Measurements from ENCODE around the gene IL4I1.

IL4I1 gene

GRCh38 chr19:49924004-49924880 lies 27.6 kb upstream of the IL4I1 start:
- DNase-seq (ENCODE audit: low spot score), result no peak

GRCh38 chr19:49923055-49924003 lies 26.6 kb upstream of the IL4I1 start:
- no peak for DNase-seq (ENCODE audit: low spot score)

GRCh38 chr19:49921871-49922795 lies 25.4 kb upstream of the IL4I1 start:
- DNase-seq (ENCODE audit: low spot score), result peak; percentile 80

- no peak for DNase-seq (ENCODE audit: low spot score)
Measured at GRCh38 chr19:49920624-49921363, 24.1 kb upstream of the IL4I1 start.

GRCh38 chr19:49918089-49918488 lies 21.4 kb upstream of the IL4I1 start:
- DNase-seq (ENCODE audit: low spot score), result no peak

- no peak for DNase-seq (ENCODE audit: low spot score)
Measured at GRCh38 chr19:49916839-49917733, 20.4 kb upstream of the IL4I1 start.

- no peak for DNase-seq (ENCODE audit: low spot score)
Measured at GRCh38 chr19:49915271-49915670, 18.6 kb upstream of the IL4I1 start.

- DNase-seq (ENCODE audit: low spot score), result no peak
Measured at GRCh38 chr19:49913720-49914119, 17.0 kb upstream of the IL4I1 start.

- no peak for DNase-seq (ENCODE audit: low spot score)
Measured at GRCh38 chr19:49912965-49913685, 16.4 kb upstream of the IL4I1 start.

GRCh38 chr19:49911381-49912145 lies 14.9 kb upstream of the IL4I1 start:
- DNase-seq (ENCODE audit: low spot score), result no peak

- no peak for DNase-seq (ENCODE audit: low spot score)
Measured at GRCh38 chr19:49910179-49910578, 13.5 kb upstream of the IL4I1 start.

- DNase-seq (ENCODE audit: low spot score), result no peak
Measured at GRCh38 chr19:49908480-49909420, 12.1 kb upstream of the IL4I1 start.

- no peak for DNase-seq (ENCODE audit: low spot score)
Measured at GRCh38 chr19:49907745-49908446, 11.2 kb upstream of the IL4I1 start.

- no peak for DNase-seq (ENCODE audit: low spot score)
Measured at GRCh38 chr19:49906879-49907564, 10.3 kb upstream of the IL4I1 start.

GRCh38 chr19:49904136-49904535 lies 7.4 kb upstream of the IL4I1 start:
- no peak for DNase-seq (ENCODE audit: low spot score)
